ENCODE results near the gene DPP6.
"Not testable (repeated sequence)": the region's sequence is repeated elsewhere in the genome, so short reads cannot be mapped to it uniquely, and the experiment has no call there.

Gene DPP6

GRCh38 chr7:154638286-154638685 is 586.1 kb downstream of the DPP6 start:
- DNase-seq: no peak

GRCh38 chr7:154640266-154640865 is 588.2 kb downstream of the DPP6 start:
- DNase-seq: peak; percentile 1 to 2

GRCh38 chr7:154640917-154641316 is 588.7 kb downstream of the DPP6 start:
- no peak for DNase-seq

GRCh38 chr7:154644366-154644765 is 592.2 kb downstream of the DPP6 start:
- DNase-seq: no peak

- DNase-seq: no peak
Observed at GRCh38 chr7:154646126-154647013, 594.2 kb downstream of the DPP6 start.

- no peak for DNase-seq
Observed at GRCh38 chr7:154647625-154648024, 595.4 kb downstream of the DPP6 start.

- no peak for DNase-seq
Observed at GRCh38 chr7:154649015-154649414, 596.8 kb downstream of the DPP6 start.

GRCh38 chr7:154649434-154649833 is 597.2 kb downstream of the DPP6 start:
- no peak for DNase-seq

GRCh38 chr7:154650275-154650674 is 598.1 kb downstream of the DPP6 start:
- DNase-seq: no peak

- no peak for DNase-seq
Observed at GRCh38 chr7:154651501-154651900, 599.3 kb downstream of the DPP6 start.

- DNase-seq: no peak
Observed at GRCh38 chr7:154652564-154652963, 600.4 kb downstream of the DPP6 start.

GRCh38 chr7:154653281-154653680 is 601.1 kb downstream of the DPP6 start:
- no peak for DNase-seq

GRCh38 chr7:154656618-154657017 is 604.4 kb downstream of the DPP6 start:
- DNase-seq: no peak

- DNase-seq: no peak
Observed at GRCh38 chr7:154666768-154667167, 614.6 kb downstream of the DPP6 start.

- no peak for DNase-seq
Observed at GRCh38 chr7:154672659-154673415, 620.6 kb downstream of the DPP6 start.

- no peak for DNase-seq
Observed at GRCh38 chr7:154674191-154674590, 622.0 kb downstream of the DPP6 start.

GRCh38 chr7:154675560-154675959 is 623.4 kb downstream of the DPP6 start:
- DNase-seq: no peak

- not testable (repeated sequence) for DNase-seq
Observed at GRCh38 chr7:154676033-154676421, 623.8 kb downstream of the DPP6 start.

GRCh38 chr7:154676422-154677073 is 624.4 kb downstream of the DPP6 start:
- DNase-seq: no peak

GRCh38 chr7:154677454-154677853 is 625.3 kb downstream of the DPP6 start:
- no peak for DNase-seq

GRCh38 chr7:154678001-154678550 is 625.9 kb downstream of the DPP6 start:
- DNase-seq: not testable (repeated sequence)

- no peak for DNase-seq
Observed at GRCh38 chr7:154679379-154680053, 627.3 kb downstream of the DPP6 start.
